ENCODE measurements around the gene ARMH3.

GRCh38 chr10:102045292-102045691 is 10.7 kb downstream of the ARMH3 start:
- TF ChIP-seq CTCF (IDR thresholded peaks at IDR 0.05; ENCODE audit: low read depth, low read length), result no peak
- no peak for TF ChIP-seq POLR2A (IDR thresholded peaks at IDR 0.05; ENCODE audit: extremely low read depth, insufficient read length)
